H9 (cell line): ENCODE measurements around the gene NKG7. TPM values are rescaled to one million over a fixed set of nuclear protein-coding genes. Genes with fewer than 3 reads are reported as not detected.

ENCODE experiments used
- DNase-seq: peaks from one replicate; pipeline ENCODE4 v3.0.0-alpha.2; 2017
- H2AFZ ChIP-seq: one replicate; pipeline ENCODE4 v1.6.1; 2013; ENCODE audit warnings: mild to moderate bottlenecking, low read length, control low read depth, moderate library complexity
- H2AK5ac ChIP-seq: 2 replicates; pipeline ENCODE4 v1.6.1; 2013; ENCODE audit warnings: low read length, control low read depth, mixed read lengths; ENCODE audit not compliant: insufficient read length
- H2BK120ac ChIP-seq: one replicate; pipeline ENCODE4 v1.6.1; 2013; ENCODE audit warnings: low read depth, mild to moderate bottlenecking, low read length, control low read depth, inconsistent platforms; ENCODE audit not compliant: poor library complexity, severe bottlenecking
- H2BK12ac ChIP-seq: 2 replicates; pipeline ENCODE4 v1.6.1; 2013; ENCODE audit warnings: low read length, control low read depth, mixed read lengths, low read depth; ENCODE audit not compliant: insufficient read length
- H2BK15ac ChIP-seq: 2 replicates; pipeline ENCODE4 v1.6.1; 2013; ENCODE audit warnings: low read depth, low read length, control low read depth
- H2BK20ac ChIP-seq: one replicate; pipeline ENCODE4 v1.6.1; 2013; ENCODE audit warnings: low read depth, mild to moderate bottlenecking, low read length, control low read depth, inconsistent platforms; ENCODE audit not compliant: poor library complexity, severe bottlenecking
- H2BK5ac ChIP-seq: 2 replicates; pipeline ENCODE4 v1.6.1; 2013; ENCODE audit warnings: low read length, control low read depth, mixed read lengths; ENCODE audit not compliant: insufficient read length
- H3K14ac ChIP-seq: 2 replicates; pipeline ENCODE4 v1.6.1; 2013; ENCODE audit warnings: low read length, control low read depth; ENCODE audit not compliant: insufficient read depth
- H3K18ac ChIP-seq: 2 replicates; pipeline ENCODE4 v1.6.1; 2013; ENCODE audit warnings: low read depth, mild to moderate bottlenecking, mixed read lengths, low read length, control low read depth; ENCODE audit not compliant: insufficient read length
- H3K23ac ChIP-seq: 2 replicates; pipeline ENCODE4 v1.6.1; 2013; ENCODE audit warnings: low read length, control low read depth, mixed read lengths, low read depth; ENCODE audit not compliant: insufficient read length
- H3K23me2 ChIP-seq: 2 replicates; pipeline ENCODE4 v1.6.1; 2013; ENCODE audit warnings: low read depth, mild to moderate bottlenecking, mixed read lengths, low read length, control low read depth; ENCODE audit not compliant: insufficient read length, poor library complexity, severe bottlenecking
- H3K27ac ChIP-seq: 2 replicates; pipeline ENCODE4 v1.5.1; 2013; ENCODE audit warnings: low read length, control low read depth, mixed read lengths, low read depth; ENCODE audit not compliant: insufficient read length
- H3K27me3 ChIP-seq: 2 replicates; pipeline ENCODE4 v1.6.1; 2013; ENCODE audit warnings: low read length, control low read depth, inconsistent platforms; ENCODE audit not compliant: insufficient read depth
- H3K4ac ChIP-seq: 2 replicates; pipeline ENCODE4 v1.6.1; 2013; ENCODE audit warnings: low read depth, mild to moderate bottlenecking, control low read depth, inconsistent platforms, low read length, moderate library complexity
- H3K4me1 ChIP-seq: 2 replicates; pipeline ENCODE4 v1.6.1; 2013; ENCODE audit warnings: low read length, control low read depth, inconsistent platforms; ENCODE audit not compliant: insufficient read depth
- H3K4me2 ChIP-seq: 2 replicates; pipeline ENCODE4 v1.6.1; 2013; ENCODE audit warnings: low read length, control low read depth, mixed read lengths; ENCODE audit not compliant: insufficient read length, insufficient read depth
- H3K56ac ChIP-seq: 2 replicates; pipeline ENCODE4 v1.6.1; 2013; ENCODE audit warnings: low read depth, mild to moderate bottlenecking, mixed read lengths, low read length, control low read depth; ENCODE audit not compliant: insufficient read length
- H3K79me1 ChIP-seq: 2 replicates; pipeline ENCODE4 v1.6.1; 2013; ENCODE audit warnings: low read depth, mild to moderate bottlenecking, moderate library complexity, low read length, control low read depth, inconsistent platforms; ENCODE audit not compliant: insufficient read depth, poor library complexity, severe bottlenecking
- H3K79me2 ChIP-seq: 2 replicates; pipeline ENCODE4 v1.6.1; 2013; ENCODE audit warnings: low read length, control low read depth, inconsistent platforms; ENCODE audit not compliant: insufficient read depth
- H3K9ac ChIP-seq: 2 replicates; pipeline ENCODE4 v1.6.1; 2013; ENCODE audit warnings: low read length, control low read depth, mixed read lengths; ENCODE audit not compliant: insufficient read length; ENCODE audit errors: extremely low read depth
- H3K9me3 ChIP-seq: one replicate; pipeline ENCODE4 v1.6.1; 2013; ENCODE audit warnings: low read depth, low read length, inconsistent platforms; ENCODE audit not compliant: control insufficient read depth
- H3T11ph ChIP-seq: one replicate; pipeline ENCODE4 v1.6.1; 2013; ENCODE audit warnings: mild to moderate bottlenecking, low read length, control low read depth, inconsistent platforms
- H4K20me1 ChIP-seq: one replicate; pipeline ENCODE4 v1.6.1; 2013; ENCODE audit not compliant: control insufficient read depth, insufficient read length, insufficient read depth
- H4K5ac ChIP-seq: 2 replicates; pipeline ENCODE4 v1.6.1; 2013; ENCODE audit warnings: low read depth, mild to moderate bottlenecking, mixed read lengths, low read length, control low read depth; ENCODE audit not compliant: insufficient read length
- H4K8ac ChIP-seq: replicated peaks from 2 replicates; pipeline ENCODE4 v1.6.1; 2013; ENCODE audit warnings: low read length, control low read depth, mixed read lengths, low read depth; ENCODE audit not compliant: insufficient read length
- H4K91ac ChIP-seq: 2 replicates; pipeline ENCODE4 v1.6.1; 2013; ENCODE audit warnings: low read depth, mild to moderate bottlenecking, moderate library complexity, mixed read lengths, low read length, control low read depth; ENCODE audit not compliant: insufficient read length
- H3K27ac Mint-ChIP-seq, 3 experiments: 2 replicates in 2 of 3; 3 replicates in 1 of 3; pipeline ENCODE4 v1.8.0; 2020 to 2021; ENCODE audit warnings: mixed read lengths in 3 of 3, mild to moderate bottlenecking in 1 of 3, moderate library complexity in 1 of 3
- H3K27me3 Mint-ChIP-seq: 2 replicates; pipeline ENCODE4 v1.8.0; 2021; ENCODE audit warnings: low read depth, mild to moderate bottlenecking, moderate library complexity, mixed read lengths
- H3K36me3 Mint-ChIP-seq, 3 experiments: 2 replicates in 2 of 3; 3 replicates in 1 of 3; pipeline ENCODE4 v1.8.0; 2020 to 2021; ENCODE audit warnings: low read depth in 3 of 3, mixed read lengths in 3 of 3; ENCODE audit not compliant: insufficient read depth in 1 of 3
- H3K4me1 Mint-ChIP-seq, 2 experiments: 2 replicates each; pipeline ENCODE4 v1.8.0; 2020; ENCODE audit warnings: mixed read lengths in 2 of 2
- H3K4me3 Mint-ChIP-seq, 2 experiments: 2 replicates in 1 of 2; 3 replicates in 1 of 2; pipeline ENCODE4 v1.8.0; 2020 to 2021; ENCODE audit warnings: mild to moderate bottlenecking in 2 of 2, mixed read lengths in 2 of 2, moderate library complexity in 1 of 2
- H3K9me3 Mint-ChIP-seq, 2 experiments: 2 replicates in 1 of 2; 3 replicates in 1 of 2; pipeline ENCODE4 v1.8.0; 2020; ENCODE audit warnings: mild to moderate bottlenecking in 2 of 2, mixed read lengths in 2 of 2, moderate library complexity in 1 of 2
- WGBS: extraction: QIAGEN DNeasy Blood & Tissue Kit; methylation state at CpG from one replicate; pipeline ENCODE4 v1.1.7; 2013; ENCODE audit warnings: missing lambda C conversion rate, low lambda C conversion rate, mixed read lengths; ENCODE audit not compliant: insufficient read length; ENCODE audit errors: extremely low coverage; 5-methylcytosine and 5-hydroxymethylcytosine counted together
- total RNA-seq: library from RNA; stranded (reverse); gene quantifications from 2 replicates; pipeline ENCODE4 v1.2.1, GENCODE V29; 2021
- TF ChIP-seq, protein P1 (sequence below): fragments of 200-600 bp; sonication (generic); conservative IDR thresholded peaks from 3 replicates; pipeline ENCODE4 v1.8.0; 2021; ENCODE audit warnings: antibody characterized with exemption, mild to moderate bottlenecking

NKG7 gene
- total RNA-seq, 1 experiment from 2014 or later: not detected

DNA sequence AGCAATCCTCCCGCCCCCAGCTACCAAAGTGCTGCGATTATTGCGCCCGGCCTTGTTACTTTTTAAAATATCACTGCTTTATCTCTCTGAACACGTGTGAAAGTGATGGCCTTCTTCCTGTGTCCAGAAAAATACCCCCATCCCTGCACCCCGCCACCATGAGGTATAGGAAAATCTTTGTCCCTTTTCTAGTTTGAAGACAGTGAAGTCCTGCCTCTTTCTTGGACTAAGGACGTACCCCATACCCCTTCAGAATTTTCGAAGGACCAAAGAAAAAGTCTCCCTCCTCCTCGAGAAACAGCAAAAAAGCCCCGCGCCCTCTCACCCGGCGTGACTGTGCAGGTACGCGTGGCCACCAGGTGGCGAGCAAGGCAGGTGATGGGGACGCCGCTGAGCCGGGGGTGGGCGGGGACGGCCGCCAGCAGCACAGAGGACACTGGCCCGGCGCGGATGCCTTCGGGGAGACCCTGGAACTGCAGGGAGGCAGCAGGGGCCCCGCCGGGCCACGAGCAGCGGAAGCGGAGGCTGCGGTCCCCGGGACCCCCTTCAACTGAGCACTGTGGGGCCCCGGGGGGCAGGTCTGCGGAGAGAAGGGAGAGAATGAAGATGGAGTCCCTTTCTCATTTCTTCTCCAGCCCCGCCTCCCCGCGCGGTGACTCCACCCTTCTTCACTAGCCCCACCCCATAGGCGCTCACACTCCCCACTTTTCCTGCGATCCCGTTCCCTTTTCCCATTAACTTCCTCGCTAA is 33.7 kb downstream of the NKG7 start:
- TF ChIP-seq, protein P1, sequence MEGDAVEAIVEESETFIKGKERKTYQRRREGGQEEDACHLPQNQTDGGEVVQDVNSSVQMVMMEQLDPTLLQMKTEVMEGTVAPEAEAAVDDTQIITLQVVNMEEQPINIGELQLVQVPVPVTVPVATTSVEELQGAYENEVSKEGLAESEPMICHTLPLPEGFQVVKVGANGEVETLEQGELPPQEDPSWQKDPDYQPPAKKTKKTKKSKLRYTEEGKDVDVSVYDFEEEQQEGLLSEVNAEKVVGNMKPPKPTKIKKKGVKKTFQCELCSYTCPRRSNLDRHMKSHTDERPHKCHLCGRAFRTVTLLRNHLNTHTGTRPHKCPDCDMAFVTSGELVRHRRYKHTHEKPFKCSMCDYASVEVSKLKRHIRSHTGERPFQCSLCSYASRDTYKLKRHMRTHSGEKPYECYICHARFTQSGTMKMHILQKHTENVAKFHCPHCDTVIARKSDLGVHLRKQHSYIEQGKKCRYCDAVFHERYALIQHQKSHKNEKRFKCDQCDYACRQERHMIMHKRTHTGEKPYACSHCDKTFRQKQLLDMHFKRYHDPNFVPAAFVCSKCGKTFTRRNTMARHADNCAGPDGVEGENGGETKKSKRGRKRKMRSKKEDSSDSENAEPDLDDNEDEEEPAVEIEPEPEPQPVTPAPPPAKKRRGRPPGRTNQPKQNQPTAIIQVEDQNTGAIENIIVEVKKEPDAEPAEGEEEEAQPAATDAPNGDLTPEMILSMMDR: peak; percentile 93
- peaks cover 6% of the 10 kb centered on the region for H3K23me2 ChIP-seq
- H3K79me1 ChIP-seq: no peaks in the 10 kb centered on the region
- H3K4me3 Mint-ChIP-seq: peak overlapping the region; percentile 77 to 89
- no peak overlapping the region for H2BK15ac ChIP-seq
- H3K27ac ChIP-seq: no peak overlapping the region
- no CpG with 5 or more reads among the region's 43 CpGs for WGBS
- no peaks in the 10 kb centered on the region for H3K27me3 ChIP-seq
- peaks cover 8 to 17% (median 14%) of the 10 kb centered on the region in 3 experiments for H3K36me3 Mint-ChIP-seq
- H3K9ac ChIP-seq: peak overlapping the region; percentile 34
- H3K27me3 Mint-ChIP-seq: peaks cover 19% of the 10 kb centered on the region
- H3K4me2 ChIP-seq: peak overlapping the region; percentile 81
- H4K91ac ChIP-seq: no peak overlapping the region
- H3K79me2 ChIP-seq: no peaks in the 10 kb centered on the region
- H2AK5ac ChIP-seq: no peak overlapping the region
- H3K4me1 ChIP-seq: peaks cover 14% of the 10 kb centered on the region
- H2AFZ ChIP-seq: peak overlapping the region; percentile 76
- no peak overlapping the region for H2BK12ac ChIP-seq
- no peak overlapping the region for H2BK5ac ChIP-seq
- no peaks in the 10 kb centered on the region for H3K9me3 ChIP-seq
- H3K18ac ChIP-seq: peak overlapping the region; percentile 68
- H4K20me1 ChIP-seq: no peaks in the 10 kb centered on the region
- H3K4ac ChIP-seq: no peak overlapping the region
- peak; percentile 93 for DNase-seq
- no peak overlapping the region for H2BK20ac ChIP-seq
- peaks cover 23 to 33% of the 10 kb centered on the region in 2 experiments for H3K4me1 Mint-ChIP-seq
- no peak overlapping the region for H4K5ac ChIP-seq
- no peak overlapping the region for H3T11ph ChIP-seq
- no peak overlapping the region for H2BK120ac ChIP-seq
- H4K8ac ChIP-seq: no peak overlapping the region
- H3K23ac ChIP-seq: no peak overlapping the region
- no peaks in the 10 kb centered on the region; a peak in 1 of 5 replicates for H3K9me3 Mint-ChIP-seq
- no peak overlapping the region for H3K56ac ChIP-seq
- peak overlapping the region; percentile 87 to 98 (median 97); a peak in 6 of 7 replicates for H3K27ac Mint-ChIP-seq
- H3K14ac ChIP-seq: peak overlapping the region; percentile 63; the same call in 1 of the 2 replicates
